HG02870 (cell line): ENCODE measurements around the gene KRTAP1-1.
"Not testable (repeated sequence)": the region's sequence is repeated elsewhere in the genome, so short reads cannot be mapped to it uniquely, and the experiment has no call there.

Experiments used
- ATAC-seq: cut with Tn5 transposase; IDR thresholded peaks from one replicate; pipeline ENCODE4 v1.9.1; 2021; ENCODE audit warnings: mild to moderate bottlenecking, moderate library complexity; ENCODE audit not compliant: unreplicated experiment

The KRTAP1-1 gene

GRCh38 chr17:41013181-41013580 lies 28.1 kb downstream of the KRTAP1-1 start:
- ATAC-seq: no peak

GRCh38 chr17:41012326-41013120 lies 28.7 kb downstream of the KRTAP1-1 start:
- no peak for ATAC-seq

- ATAC-seq: no peak
These were observed 30.8 kb downstream of the KRTAP1-1 start for GRCh38 chr17:41010441-41010840.

GRCh38 chr17:41009936-41010335 lies 31.3 kb downstream of the KRTAP1-1 start:
- ATAC-seq: no peak

GRCh38 chr17:41009301-41009760 lies 31.9 kb downstream of the KRTAP1-1 start:
- no peak for ATAC-seq

DNA sequence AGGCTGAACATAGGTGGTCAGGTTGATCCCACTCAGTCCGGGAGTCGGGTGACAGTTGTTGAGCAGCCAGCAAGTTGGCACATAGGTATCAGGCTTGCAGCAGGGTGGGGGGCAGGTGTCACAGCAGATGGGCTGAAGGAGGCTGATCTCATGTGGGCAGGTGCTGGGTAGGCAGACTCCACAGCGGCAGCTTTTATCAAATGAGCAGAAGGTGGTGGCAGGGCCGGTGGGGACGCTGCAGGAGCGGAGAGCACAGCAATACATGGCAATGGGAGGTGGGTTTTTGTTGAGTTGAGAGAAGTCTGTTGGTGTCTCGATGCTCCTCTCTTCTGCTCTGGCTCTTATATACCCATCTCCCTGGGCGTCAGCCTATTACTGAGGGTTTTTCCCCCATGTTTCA lies 32.4 kb downstream of the KRTAP1-1 start, which contains the start of gene KRTAP3-1:
TSS of gene KRTAP3-1 (minus strand) at position 318 of the 400 bp plus-strand sequence. CDS start at position 264, 54 bp downstream.
- no peak for ATAC-seq

DNA sequence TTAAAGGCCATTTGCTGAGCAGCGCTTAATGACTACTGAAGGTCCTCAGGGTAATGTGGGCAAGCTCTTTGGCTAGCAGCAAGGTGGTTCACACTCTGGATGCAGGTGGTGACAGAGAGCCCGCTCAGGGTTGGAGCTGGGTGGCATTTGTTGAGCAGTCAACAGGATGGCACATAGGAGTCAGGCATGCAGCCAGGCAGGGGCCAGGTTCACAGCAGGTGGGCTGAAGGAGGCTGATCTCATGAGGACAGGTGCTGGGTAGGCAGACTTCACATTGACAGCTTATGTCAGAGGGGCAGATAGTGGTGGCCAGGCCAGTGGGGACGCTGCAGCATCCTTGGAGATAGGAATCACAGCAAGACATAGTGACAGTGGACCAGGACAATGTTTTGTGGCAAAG lies 36.9 kb downstream of the KRTAP1-1 start:
- no peak for ATAC-seq

DNA sequence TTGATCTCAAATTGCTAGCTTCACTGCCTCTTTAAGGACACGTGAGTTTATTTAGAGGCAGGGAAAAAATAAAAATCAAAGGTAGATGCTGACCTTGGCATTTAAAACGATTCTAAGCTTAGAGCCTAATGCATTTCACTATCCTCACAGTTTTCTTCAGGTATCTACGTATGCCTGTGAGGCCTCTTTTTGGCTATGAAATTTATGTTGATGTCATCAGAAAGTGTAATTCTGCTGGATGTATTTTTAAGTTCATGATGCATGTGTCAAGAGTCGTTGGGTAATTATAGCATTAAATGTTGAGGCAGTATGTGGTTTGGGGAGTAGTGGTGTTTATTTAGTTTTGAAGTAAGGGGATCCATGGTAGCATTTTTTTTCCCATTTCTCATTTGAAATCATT lies 37.3 kb downstream of the KRTAP1-1 start:
- ATAC-seq: no peak

DNA sequence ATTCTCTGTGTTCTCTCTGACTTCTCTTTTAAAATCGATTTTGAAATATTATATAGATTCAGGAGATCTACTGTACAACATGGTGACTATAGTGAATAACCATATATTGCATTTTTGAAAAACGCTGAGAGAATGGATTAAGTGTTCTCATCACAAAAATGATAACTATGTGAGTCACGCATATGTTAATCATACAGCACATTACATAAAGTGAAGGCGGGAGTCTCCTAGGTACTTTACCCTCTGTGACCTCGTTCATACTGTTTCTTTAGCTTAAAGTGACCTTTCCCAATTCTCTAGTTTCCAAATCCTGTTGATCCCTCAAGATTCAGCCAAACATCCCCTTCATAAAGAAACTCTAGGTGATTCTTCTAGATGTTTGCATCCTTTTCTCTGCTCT lies 38.4 kb downstream of the KRTAP1-1 start:
- ATAC-seq: no peak

DNA sequence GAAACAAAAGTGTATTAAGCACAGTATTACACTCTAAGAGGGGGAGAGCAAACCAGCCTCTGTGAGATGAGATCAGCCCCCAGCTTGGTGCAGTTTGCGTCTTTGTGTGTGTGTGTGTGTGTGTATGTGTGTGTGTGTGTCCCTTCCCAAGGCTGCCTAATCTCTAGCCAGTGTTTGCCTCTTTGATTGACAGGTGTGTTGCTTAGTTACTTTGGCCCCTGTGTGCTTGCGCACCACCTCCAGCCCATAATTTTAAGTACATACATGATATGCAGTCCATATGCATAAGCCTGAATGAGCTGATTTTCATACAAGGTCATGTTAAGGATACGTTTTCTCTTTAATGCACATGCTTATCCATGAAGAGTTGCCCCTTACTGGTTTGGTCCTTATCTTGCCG lies 39.5 kb downstream of the KRTAP1-1 start:
- no peak for ATAC-seq

DNA sequence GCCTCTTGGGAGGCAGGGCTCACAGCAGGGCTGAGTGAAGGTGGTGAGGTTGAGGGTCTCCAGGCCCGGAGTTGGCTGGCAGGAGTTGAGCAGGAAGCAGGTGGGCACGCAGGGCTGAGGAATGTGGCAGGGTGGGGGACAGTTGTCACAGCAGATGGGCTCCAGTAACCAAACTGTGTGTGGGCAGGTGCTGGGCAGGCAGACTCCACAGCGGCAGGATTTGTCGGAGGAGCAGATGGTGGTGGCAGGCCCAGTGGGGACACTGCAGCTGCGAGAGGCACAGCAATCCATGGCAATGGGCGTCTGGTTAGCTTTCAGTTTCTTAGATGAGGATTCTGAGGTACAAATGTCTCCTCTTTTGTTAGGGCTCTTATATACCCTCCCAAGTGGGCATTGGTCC lies 41.7 kb downstream of the KRTAP1-1 start, which contains the start of gene KRTAP3-2:
TSS of gene KRTAP3-2 (minus strand) at position 344 of the 400 bp plus-strand sequence. CDS start at position 291, 53 bp downstream.
- not testable (repeated sequence) for ATAC-seq

GRCh38 chr17:40997361-40997760 lies 43.9 kb downstream of the KRTAP1-1 start:
- no peak for ATAC-seq

DNA sequence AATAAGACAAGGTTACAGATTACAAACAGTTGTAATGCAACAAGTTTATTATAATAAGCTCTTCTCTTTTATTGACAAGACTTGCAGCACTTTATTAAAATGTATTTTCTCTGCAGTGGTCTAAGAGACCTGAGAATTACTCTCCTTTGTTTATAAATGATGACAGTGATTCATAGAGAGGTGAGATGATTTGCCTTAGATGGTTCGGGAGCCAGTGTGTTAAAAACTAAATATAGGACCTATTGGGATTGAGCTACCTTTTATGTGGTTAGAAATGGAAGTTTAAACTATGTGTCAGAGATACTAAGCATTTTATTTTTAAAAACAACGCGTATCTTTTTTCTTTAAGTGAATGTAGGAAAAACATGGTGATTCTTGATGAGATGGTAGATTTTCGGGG lies 44.4 kb downstream of the KRTAP1-1 start:
- no peak for ATAC-seq

- ATAC-seq: no peak
These were observed 46.1 kb downstream of the KRTAP1-1 start for GRCh38 chr17:40995116-40995515.

DNA sequence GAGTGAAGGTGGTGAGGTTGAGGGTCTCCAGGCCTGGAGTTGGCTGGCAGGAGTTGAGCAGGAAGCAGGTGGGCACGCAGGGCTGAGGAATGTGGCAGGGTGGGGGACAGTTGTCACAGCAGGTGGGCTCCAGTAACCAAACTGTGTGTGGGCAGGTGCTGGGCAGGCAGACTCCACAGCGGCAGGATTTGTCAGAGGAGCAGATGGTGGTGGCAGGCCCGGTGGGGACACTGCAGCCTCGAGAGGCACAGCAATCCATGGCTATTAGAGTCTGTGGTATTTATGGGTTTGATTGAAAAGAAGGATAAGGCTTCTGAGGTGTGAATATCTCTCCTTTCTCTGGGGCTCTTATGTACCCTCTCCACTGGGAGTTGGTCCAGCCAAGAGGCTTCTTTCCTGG lies 47.4 kb downstream of the KRTAP1-1 start, which contains the start of gene KRTAP3-3:
TSS of gene KRTAP3-3 (minus strand) at position 326 of the 400 bp plus-strand sequence. CDS start at position 259, 67 bp downstream.
- ATAC-seq: no peak

DNA sequence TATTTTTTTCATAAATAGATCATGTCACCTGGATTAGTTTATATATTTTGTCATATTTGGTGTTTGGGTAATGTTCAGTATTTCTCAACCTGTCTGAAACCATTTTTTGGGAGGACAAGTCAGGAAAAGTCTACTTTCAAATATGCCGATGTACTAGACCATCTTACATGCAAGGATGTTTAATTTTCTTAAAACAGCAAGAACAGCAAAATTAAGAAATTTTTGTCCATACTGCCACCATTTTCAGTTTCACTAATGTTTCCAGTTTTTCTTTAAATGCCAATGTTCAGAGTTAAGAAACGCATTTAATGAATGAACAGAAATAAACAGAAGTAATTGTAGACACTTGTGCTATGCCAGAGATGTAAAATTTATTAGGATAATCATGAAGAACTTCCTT lies 48.2 kb downstream of the KRTAP1-1 start:
- ATAC-seq: no peak

GRCh38 chr17:40992666-40993065 lies 48.6 kb downstream of the KRTAP1-1 start:
- no peak for ATAC-seq
